SH-SY5Y (cell line): ENCODE measurements around the gene SOST.

Source experiments
- GATA2 ChIP-seq: IDR thresholded peaks from 2 replicates; pipeline ENCODE4 v1.6.1; 2011; ENCODE audit warnings: mild to moderate bottlenecking, low read depth, low read length
- GATA3 ChIP-seq: IDR thresholded peaks from 2 replicates; pipeline ENCODE4 v1.6.1; 2011; ENCODE audit warnings: low read depth, mild to moderate bottlenecking, low read length, moderate library complexity

The SOST gene

DNA sequence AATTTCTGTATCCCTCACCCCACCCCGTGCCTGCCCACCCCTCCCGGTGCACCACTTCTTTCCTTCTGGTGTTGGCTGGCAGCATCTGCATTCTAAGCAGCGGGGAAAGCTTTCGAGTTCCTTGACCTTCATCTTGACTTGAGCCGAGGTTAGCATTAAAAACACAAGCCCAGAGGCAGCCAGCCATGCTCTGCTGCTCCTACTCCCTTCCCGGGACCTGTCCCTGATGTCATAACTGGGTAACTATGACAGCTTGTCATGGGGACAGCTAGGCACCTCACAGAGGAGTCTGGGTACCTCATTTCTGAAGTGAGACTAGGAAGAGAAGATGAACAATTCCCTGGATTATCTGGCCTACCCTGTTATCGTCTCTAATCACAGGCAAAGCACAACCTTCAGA, 21.5 kb upstream of the SOST start, which contains the start of gene CFAP97D1:
Gene CFAP97D1 (plus strand): TSS at position 301 of the 400 bp plus-strand sequence. CDS start 28 bp downstream, at position 329.
- TF ChIP-seq GATA2: no peak

DNA sequence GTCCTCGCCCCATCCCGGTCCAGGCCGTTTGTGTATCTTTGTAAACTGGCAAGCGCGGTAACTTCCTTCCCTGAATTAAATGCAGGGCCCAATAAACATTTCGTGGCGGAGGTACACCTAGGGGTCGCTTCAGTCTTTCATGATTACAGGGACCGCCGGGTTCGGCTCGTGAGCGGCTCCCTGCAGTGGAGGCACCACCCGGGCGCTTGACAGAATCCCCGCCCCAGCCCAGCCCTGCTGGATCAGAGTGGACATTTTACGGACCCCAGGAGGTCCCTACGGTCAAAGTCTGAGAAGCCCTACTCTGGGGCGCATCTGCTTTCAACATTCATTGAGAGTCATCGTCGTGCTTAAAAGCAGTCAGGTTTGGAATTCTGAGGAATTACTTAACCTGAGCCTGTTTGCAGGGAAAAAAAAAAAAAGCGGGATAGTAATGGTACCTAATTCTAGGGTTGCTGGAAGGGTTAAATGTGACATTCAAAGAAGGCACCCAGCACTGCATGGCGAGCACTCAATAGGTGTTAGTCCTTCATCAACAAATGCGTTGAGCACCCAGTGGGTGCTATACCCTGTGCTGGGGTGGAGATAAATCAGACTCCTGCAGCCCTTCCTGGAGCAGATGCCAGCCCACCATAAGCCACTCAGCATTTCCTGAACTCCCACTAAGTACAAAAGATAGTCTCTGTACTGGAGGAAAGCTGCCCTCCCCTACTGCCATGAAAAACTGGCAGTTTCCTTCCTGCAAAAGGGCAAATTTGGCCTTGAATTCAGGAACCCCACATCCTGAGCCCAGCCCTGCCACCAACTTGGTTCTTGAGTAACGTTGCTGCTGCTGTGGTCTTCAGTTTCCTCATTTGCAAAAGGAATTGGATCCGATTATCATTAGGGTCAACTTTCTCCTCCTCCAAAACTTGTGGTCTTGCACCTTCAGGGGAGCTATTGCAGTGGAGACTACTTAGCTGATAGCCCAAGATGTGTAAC, 20.8 kb upstream of the SOST start:
- TF ChIP-seq GATA3 (no peak), GATA2 (no peak)

DNA sequence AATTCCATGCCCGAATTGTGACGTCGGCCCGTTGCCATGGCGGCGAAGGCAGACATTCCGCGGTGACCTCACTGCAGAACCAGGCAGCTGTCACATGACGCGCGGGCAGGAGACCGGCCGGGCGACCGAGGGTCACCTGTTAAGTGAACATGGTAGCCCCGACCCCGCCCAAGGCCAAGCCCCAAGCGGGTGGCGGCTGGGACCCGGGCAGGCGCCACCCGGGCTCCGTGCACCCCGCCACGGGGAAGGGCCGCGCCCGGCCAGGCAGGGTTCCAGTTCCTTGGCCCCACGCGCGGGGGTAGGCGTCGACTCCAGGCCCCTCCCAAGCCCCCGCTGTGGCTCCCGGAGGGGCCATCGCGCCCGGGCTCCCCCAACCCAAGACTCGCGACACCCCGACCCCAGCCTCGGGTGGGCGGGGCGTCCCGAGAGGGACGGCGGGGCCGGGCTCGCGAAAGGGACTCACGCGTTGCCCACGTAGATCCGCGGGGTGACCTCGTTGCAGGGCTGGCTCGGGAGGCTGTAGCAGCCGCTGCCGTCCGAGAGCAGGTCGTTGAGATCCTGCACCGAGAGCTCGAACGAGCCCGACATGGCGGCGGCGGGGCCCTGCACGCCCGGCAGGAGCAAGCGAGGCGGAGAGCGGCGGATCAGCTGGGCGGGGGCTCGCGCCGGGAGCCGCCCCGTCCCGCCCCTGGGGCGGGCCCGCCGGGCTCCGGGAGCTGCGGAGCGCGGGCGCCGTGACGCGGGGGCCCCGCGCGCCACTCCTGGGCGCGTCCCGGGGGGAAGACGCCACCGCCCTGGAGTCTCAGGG, 19.9 kb upstream of the SOST start, which contains the start of gene DUSP3:
Gene DUSP3 (minus strand): TSS at position 641 of the 808 bp plus-strand sequence. CDS start 53 bp downstream, at position 588.
- TF ChIP-seq GATA2: no peak
- no peak for TF ChIP-seq GATA3

DNA sequence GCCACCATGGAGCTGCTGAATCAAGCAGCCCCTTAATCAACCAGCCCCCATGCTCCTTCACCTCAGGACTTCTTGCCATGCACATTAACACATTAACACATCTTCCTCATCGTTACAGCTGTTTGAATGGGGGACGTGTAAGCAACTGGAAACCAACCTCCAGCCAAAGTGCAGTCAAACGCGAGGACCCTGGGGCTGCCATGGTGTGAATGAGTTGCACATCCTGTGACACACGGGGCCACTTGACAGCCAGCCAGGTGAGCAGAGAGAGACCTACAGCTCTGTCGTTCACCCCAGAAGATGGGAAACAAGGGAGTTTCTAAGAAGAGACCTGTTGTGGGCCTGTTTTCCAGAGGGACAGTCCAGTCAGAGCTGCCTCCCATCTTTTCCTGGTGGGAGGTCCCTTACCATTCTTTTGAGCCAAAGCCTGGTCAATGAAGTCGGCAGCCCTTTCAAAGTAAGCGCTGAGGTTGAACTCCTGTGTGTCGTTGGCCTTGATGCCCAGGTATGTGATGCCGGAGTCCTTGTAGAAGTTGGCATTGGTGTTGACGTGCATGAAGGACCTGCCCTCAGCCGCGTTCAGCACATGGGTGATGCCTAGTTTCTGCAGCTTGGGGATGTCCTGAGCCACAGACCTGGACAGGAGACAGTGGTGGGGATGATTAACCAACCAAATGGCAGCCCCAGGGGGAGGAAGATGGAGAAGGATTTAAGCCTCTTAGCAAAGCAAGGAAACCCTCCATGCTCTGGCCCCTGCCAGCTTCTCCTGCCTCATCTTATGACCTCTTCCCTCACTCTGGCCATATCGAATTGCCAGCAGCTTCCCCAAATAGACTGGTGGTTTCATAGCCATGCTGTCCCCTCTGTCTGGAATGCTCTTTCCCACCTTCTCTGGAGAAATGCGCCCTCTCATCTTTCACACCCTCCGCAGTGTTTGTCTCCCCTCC, 16.0 kb upstream of the SOST start:
- TF ChIP-seq GATA2 (no peak), GATA3 (no peak)

DNA sequence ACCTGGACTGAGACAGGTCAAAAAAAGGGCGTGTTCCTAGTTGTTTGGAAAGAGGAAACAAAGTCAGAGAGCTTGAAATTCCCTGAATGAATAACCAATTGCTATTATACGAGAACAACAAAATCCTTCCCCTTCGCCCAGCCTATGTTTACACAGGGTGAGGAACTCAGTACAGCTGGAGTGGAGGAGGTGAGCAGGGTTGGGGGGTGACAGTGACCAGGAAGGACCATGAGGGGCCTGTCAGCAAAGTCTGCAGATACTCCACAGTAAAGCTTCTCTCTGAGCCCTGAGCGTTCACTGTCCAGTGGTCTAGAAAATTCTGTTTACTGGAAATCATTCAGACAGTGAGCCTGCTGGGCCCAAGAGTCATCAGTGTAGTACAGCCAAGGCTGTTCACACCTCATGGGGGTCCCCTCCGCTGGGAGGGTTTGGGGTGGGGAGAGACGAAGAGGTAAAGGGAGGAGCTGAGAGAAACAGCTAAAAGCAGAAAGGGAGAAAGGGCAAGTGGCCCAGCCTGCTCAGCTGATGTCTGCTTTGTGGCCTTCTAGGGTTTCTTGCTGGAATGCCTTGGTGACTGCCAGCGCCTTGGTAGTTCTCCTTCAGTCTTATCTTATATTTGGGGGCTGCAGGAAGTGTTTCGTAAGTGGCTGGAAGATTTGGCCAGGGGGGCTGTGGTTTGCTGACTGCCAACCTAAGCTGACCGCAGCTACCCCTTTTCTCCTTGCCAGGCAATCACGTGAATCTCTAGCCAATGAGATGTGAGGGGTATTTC, 14.5 kb upstream of the SOST start:
- TF ChIP-seq GATA2: no peak
- no peak for TF ChIP-seq GATA3

DNA sequence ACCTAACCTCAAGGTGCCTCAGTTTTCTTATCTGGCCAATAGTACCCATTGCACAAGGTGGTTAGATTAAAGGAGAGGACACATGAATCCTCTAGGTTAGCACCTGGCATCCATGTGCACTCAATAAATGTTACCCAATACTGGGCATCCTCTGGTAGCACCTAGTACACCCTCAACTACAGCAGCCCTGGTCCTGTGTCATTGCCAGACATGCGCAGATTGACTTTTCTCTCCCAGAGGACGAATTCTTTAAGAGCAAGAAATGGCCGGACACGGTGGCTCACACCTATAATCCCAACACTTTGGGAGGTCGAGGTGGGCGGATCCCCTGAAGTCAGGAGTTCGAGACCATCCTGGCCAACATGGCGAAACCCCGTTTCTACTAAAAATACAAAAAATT, 12.9 kb upstream of the SOST start:
- TF ChIP-seq GATA3: no peak
- TF ChIP-seq GATA2: no peak

DNA sequence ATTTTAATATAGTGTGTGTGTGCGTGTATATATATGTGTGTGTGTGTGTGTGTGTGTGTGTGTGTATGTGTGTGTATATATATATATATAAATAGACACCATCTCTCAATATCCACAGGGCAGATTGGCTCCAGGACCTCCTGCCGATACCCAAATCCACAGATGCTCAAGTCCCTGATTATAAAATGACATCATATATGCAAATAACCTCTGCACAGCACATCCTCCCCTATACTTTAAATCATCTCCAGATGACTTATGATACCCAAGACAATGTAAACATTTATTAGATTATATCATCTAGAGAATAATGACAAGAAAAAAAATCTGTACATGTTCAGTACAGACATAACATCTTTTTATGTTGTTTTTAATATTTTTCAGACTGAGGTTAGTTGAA, 12.4 kb upstream of the SOST start:
- no peak for TF ChIP-seq GATA3
- TF ChIP-seq GATA2: no peak

DNA sequence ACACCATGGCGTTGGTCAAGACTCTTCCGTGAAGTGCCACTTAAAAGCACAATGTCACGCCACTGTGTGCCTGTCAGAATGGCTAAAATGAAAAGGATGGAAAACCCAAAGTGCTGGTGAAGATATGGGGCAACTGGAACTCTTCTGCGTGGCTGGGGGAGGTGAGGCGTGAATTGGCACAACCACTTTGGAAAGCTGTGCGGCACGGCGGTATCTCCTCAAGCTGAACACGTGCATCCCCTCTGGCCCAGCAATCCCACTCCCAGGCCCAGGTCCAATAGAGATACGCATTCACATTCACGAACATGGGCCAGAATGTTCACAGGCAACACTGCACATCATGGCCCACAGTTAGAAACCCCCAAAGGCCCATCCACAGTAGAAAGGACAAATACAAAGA, 11.3 kb upstream of the SOST start:
- TF ChIP-seq GATA3: no peak
- TF ChIP-seq GATA2: no peak

DNA sequence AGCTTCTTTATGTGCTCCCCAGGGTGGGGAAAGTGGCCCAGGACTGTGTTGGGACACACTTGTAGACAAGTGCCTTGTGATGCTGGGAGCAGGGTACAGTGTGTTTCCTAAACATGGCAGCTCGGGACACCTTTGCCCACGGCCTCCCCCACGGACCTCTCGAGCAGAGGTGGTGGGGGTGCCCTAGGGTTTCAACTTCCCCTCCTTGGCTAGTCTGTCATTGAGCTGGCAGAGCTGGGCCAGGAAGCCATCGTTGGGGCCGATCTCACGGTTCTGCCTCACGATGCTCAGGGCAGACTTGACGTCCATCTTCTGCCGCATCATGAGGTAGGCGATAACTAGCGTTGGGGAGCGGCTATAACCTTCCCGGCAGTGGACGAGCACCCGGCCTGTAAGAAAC, 10.8 kb upstream of the SOST start:
- TF ChIP-seq GATA3 (no peak), GATA2 (no peak)

DNA sequence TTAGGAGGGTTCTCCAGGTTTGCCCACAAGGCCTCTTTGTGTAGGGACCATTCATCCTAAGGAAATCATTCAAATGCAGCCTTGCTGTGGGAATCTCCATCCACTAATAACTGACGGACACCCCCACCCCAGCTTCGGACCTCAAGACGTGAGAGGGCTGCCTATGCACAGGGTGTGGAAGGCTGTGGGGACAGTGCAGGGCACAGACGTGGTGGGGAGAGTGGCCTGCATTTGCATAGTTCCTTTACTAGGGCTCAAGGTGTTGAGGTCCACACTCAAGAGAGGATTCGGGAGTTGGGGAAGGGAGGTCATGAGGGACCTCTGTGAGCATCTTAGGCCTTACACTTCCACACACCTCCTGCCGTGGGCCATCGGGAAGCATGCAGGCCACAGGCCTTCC, 10.4 kb upstream of the SOST start:
- TF ChIP-seq GATA3 (no peak), GATA2 (no peak)

DNA sequence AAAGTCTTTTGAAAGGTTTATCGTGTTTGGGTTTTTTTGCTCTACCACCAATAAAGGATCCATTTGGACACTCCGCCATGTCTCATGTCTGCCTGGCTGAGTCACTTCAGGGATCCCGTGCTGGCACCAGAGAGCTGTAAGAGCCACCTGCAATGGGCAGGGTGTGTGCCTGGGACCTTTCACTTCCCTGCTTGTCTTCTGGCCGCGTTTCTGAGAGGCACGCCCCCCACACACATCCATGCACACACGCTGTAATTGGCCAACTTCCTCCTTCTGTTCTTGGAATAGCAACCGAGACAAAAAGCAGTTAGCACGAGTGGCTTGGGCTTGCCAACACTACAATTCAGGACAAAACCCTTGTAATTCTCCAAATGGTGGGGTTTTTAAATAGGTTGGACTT, 9.8 kb upstream of the SOST start:
- TF ChIP-seq GATA2 (no peak), GATA3 (no peak)

DNA sequence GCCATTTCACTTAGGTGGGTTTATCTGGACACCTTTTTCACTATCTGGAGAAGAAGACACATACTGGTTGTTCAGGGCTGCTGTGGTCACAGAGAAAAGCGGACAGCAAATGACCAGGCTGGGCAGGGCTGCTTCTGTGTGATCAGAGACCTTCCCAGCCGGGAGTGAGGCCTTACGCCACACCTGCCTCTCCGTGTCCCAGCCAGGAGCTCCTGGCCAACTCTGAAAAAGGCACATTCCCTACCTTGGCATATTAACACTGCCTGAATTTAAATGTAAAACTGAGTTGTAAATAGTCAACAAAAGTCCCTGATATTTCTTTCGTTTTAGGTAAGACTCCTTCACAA, 9.1 kb upstream of the SOST start:
- TF ChIP-seq GATA3: no peak
- no peak for TF ChIP-seq GATA2
